WTC11 (cell line): ENCODE measurements around the gene ENPP7.

Experiments
- ATF1 ChIP-seq: sonication (generic); formaldehyde crosslinking; IDR thresholded peaks from 2 replicates; pipeline ENCODE4 v1.8.1; 2023; ENCODE audit warnings: mild to moderate bottlenecking, moderate library complexity, missing genetic modification reagents
- CTCF ChIP-seq: fragments of 200-600 bp; IDR thresholded peaks from 2 replicates; pipeline ENCODE4 v1.8.0; 2022; ENCODE audit warnings: antibody characterized with exemption
- IRF2 ChIP-seq: sonication (generic); formaldehyde crosslinking; IDR thresholded peaks from 2 replicates; pipeline ENCODE4 v1.8.0; 2022; ENCODE audit warnings: low read depth, missing genetic modification reagents, borderline replicate concordance

- TF ChIP-seq IRF2 (no peak), CTCF (no peak), ATF1 (CRISPR knock-in tag) (no peak)
Measured at GRCh38 chr17:79737046-79737921, 6.5 kb downstream of the ENPP7 start.
